GM21390 (cell line): ENCODE measurements around the gene ZNF689.

ENCODE experiments used
- ATAC-seq: cut with Tn5 transposase; IDR thresholded peaks from one replicate; pipeline ENCODE4 v1.9.1; 2021; ENCODE audit not compliant: unreplicated experiment

Gene ZNF689

GRCh38 chr16:30609926-30610839 is at the start of gene ZNF689:
TSS of gene ZNF689 (minus strand) at chr16:30610389. CDS start at chr16:30610041, 348 bp downstream.
- ATAC-seq: peak; percentile 89

DNA sequence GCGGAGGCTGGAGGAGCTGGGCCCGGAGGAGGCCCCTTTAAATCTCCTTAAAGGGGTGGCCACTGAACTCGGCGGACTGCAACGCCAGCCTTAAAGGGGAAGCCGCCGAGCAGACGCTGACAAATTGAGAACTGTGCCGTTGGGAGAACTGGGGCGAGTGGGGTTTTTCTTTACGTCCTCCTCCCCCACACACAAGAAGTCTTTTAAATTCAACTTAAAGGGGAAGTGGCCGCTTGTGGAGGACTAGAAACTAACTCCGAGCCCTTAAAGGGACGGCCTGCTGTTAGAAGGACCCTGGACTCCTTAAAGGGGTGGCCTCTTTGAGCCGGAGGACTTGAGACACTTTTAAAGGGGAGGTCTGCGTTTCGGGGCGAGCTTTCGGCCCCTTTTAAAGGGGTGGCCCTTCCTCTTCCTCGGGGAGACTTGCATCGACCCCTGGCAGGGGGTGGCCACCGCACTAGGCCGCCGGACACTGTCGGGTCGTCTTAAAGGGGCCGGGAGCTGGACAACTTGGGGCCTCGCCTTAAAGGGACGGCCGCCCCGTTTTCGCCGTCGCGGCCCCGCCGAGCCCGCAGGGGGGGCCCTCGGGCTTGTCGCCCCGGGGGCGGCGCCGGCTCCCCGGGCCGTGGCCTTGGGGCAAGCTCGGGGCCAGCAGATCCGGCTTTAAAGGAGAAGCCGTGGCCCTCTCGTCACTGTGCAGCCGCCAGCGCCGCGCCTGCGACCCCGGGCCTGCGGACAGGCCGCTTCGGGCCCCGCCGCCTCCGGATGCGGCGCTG is 48.7 kb upstream of the ZNF689 start:
- peak; percentile 46 for ATAC-seq

- ATAC-seq: peak; percentile 64
These were observed 47.9 kb upstream of the ZNF689 start, which contains the start of gene FBRS for GRCh38 chr16:30657866-30658730. TSS of gene FBRS (plus strand) at chr16:30658431. CDS start at chr16:30659519, 1,088 bp downstream.

DNA sequence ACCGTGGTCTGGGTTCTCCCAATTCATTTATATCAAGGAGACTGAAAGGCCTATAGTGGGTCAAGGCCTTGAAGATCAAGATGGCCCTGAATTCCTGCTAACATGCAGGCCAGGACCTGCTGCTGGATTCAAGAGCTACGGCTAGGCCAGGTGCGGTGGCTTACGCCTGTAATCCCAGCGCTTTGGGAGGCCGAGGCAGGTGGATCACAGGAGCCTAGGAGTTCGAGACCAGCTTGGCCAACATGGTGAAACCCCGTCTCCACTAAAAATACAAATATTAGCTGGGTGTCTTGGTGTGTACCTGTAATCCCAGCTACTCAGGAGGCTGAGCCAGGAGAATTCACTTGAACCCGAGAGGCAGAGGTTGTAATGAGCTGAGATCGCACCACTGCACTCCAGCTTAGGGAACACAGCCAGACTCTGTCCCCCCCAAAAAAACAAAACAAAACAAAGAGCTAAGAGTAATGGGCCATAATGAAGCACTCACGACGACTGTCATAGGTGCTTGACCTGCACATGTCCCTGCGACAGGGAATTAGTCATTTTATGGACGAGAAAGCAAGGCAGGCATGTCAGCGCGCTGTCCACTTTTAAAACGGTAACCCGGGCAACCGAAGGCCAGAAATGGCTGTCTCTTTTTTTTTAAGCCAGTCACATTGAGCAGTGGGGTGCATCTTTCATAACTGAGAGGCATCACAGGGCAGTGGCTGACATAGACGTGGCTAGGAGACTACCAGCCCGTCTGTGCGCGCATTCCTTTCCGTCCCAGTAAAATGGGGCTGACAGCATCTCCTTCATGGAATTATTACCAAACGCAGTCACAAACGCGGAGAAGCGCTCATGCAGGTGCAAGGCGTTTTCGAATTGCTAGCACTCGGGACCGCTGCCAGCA is 47.0 kb upstream of the ZNF689 start:
- no peak for ATAC-seq

DNA sequence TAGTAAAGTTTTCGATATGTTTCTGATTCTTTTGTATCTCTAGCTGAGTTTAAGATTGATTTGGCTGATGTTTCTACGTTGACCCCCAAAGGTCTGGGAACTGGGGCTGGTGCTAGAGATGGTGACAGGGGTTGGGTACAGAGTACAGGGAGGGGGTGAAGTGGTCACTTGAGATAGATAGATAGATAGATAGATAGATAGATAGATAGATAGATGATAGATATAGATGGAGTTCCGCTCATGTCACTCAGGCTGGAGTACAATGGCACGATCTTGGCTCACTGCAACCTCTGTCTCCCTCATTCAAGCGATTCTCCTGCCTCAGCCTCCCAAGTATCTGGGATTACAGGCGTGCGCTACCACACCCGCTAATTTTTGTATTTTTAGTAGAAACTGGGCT is 46.2 kb upstream of the ZNF689 start:
- ATAC-seq: no peak

- no peak for ATAC-seq
These were observed 45.7 kb upstream of the ZNF689 start for GRCh38 chr16:30655815-30656347.

DNA sequence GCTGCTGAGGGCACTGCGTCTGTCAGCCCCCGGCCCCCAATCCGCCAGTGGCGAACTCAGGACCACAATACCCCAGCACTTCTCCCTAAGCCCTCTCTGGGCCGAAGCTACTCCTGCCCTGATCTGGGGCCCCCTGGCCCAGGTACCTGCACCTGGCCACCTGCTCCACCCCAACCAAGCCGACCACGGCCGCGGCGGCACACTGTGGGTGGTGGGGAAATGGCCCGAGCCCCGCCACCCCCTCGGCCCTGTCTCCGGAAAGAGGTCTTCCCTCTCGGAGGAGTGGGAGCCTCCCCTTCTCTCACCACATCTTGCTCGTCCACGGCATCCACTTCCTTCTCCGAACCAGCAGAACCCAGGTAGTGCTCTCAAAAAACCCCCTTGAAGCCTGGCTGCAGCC is 44.7 kb upstream of the ZNF689 start:
- ATAC-seq: no peak

GRCh38 chr16:30652718-30653117 is 42.5 kb upstream of the ZNF689 start:
- no peak for ATAC-seq

DNA sequence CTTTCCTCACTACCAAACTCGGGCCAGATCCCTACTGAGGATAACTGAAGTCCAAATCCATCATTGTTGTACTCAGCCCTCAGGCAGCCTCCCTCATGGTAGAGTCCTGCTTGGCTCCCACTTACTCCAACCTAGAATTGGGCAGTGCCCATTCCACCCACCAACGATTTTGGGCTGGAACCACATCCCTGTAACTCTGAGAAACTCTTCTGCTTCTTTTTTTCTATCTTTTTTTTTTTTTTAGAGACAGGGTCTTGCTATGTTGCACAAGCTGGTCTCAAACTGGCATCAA is 41.8 kb upstream of the ZNF689 start:
- no peak for ATAC-seq

GRCh38 chr16:30651124-30652004 is 41.2 kb upstream of the ZNF689 start:
- ATAC-seq: peak; percentile 46

- peak; percentile 75 for ATAC-seq
These were observed 40.4 kb upstream of the ZNF689 start, which contains the start of gene PRR14 for GRCh38 chr16:30650369-30651123. TSS of gene PRR14 (plus strand) at chr16:30650960. CDS start at chr16:30651646, 686 bp downstream.

DNA sequence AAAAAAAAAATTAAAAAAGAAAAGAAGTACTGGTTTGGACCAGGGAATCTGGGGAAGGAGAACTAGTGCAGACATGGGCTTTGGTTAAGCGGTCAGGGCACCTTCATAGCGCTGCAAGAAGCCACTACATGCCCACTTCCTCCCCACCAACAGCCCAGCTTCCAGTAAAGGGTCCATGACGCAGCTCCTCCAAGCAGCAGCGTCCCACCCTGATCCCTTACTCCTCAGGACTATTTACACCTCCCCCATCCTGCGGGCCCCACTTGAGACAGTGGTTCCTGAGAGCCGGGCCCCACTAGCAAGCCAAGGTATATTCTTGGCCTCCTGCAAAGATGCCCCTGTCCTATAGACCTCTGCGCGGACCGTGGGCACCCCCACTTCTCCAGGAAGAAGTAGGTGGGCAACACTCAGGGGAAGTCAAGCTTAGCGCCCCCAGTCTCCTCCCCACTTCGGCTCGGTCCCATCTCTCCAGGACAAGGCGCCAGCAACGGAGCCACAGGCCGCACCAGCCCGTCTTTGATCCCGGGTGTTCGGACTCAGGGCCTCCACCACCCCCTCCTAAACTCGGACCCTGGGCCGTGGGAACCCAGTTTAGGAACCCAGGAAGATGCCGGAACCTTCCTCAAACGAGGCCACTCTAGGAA is 39.7 kb upstream of the ZNF689 start:
- no peak for ATAC-seq

GRCh38 chr16:30647274-30647571 is 37.0 kb upstream of the ZNF689 start:
- ATAC-seq: no peak

DNA sequence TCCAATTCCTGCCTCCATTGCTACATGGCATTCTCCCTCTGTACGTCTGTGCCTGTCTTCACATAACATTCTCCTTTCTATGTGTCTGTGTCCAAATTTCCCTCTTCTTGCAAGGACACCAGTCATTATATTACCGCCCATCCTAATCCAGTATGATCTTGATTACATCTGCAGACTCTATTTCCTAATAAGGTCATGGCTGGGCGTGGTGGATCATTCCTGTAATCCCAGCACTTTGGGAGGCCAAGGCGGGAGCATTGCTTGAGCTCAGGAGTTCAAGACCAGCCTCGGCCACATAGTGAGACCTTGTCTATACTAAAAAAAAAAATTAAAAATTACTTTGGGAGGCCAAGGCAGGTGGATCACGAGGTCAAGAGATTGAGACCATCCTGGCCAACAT is 35.5 kb upstream of the ZNF689 start:
- ATAC-seq: no peak

GRCh38 chr16:30644334-30644830 is 34.2 kb upstream of the ZNF689 start:
- no peak for ATAC-seq

DNA sequence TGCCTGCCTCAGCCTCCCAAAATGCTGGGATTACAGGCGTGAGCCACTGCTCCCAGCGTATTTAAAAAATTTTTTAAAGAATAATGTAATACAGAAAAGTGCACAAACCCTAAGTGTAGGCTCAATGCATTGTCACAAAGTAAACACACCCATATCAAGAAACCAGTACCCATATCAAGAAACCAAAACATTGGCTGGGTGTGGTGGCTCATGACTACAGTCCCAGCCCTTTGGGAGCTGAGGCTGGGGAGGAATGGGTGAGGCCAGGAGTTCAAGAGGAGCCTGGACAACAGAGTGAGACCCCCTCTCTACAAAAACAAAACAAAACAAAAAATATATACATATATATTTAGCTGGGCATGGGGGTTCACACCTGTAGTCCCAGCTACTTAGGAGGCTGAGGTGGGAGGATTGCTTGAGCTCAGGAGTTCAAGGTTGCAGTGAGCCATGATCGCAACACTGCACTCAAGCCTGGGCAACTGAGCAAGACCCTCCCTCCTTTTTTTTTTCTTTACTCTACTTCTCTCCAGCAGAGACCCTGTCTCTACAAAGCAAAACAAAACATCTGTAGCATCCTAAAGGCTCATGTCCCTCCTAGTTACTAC is 31.3 kb upstream of the ZNF689 start:
- no peak for ATAC-seq

GRCh38 chr16:30637944-30638343 is 27.8 kb upstream of the ZNF689 start:
- ATAC-seq: no peak
